Psoas muscle (tissue), 8 donors: ENCODE measurements around the gene IGF1R. TPM values are rescaled to one million over a fixed set of nuclear protein-coding genes. Genes with fewer than 3 reads are reported as not detected.

Experiments used
- ATAC-seq, 4 donors: fragments of 200-7000 bp; cut with Tn5 transposase; one replicate each; pipeline ENCODE4 v1.9.1; 2020; ENCODE audit warnings: moderate library complexity in 3 of 4, mild to moderate bottlenecking in 2 of 4
- DNase-seq, 2 donors: peaks; one replicate each; pipeline ENCODE4 v3.0.0-alpha.2; 2020
- H3K27ac ChIP-seq: fragments of 200-600 bp; one replicate; pipeline ENCODE4 v1.8.0; 2022
- H3K27me3 ChIP-seq, 3 donors: fragments of 200-600 bp in 1 of 3; one replicate each; pipeline versions ENCODE4 v1.6.1 to v1.8.0; 2013 to 2022; ENCODE audit warnings: low read length in 2 of 3, mild to moderate bottlenecking in 2 of 3, moderate library complexity in 1 of 3; ENCODE audit not compliant: insufficient read depth in 3 of 3
- H3K36me3 ChIP-seq, 2 donors: fragments of 200-600 bp in 1 of 2; one replicate each; pipeline versions ENCODE4 v1.6.1 to v1.8.0; 2013 to 2022; ENCODE audit warnings: low read depth in 1 of 2, mild to moderate bottlenecking in 1 of 2, moderate library complexity in 1 of 2; ENCODE audit not compliant: insufficient read depth in 1 of 2
- H3K4me1 ChIP-seq: fragments of 200-600 bp; one replicate; pipeline ENCODE4 v1.8.0; 2022
- H3K4me3 ChIP-seq: fragments of 200-600 bp; one replicate; pipeline ENCODE4 v1.8.0; 2022; ENCODE audit warnings: mild to moderate bottlenecking
- H3K9me3 ChIP-seq: fragments of 200-600 bp; one replicate; pipeline ENCODE4 v1.8.0; 2022
- WGBS, 3 donors: extraction: QIAGEN DNeasy Blood & Tissue Kit; methylation state at CpG; one replicate each; pipeline versions ENCODE4 v1.1.6 to v1.1.7; 2013; 5-methylcytosine and 5-hydroxymethylcytosine counted together
- intact Hi-C, 2 donors: fragments of 100-400 bp; cut with DNase I; formaldehyde crosslinking; loops; one replicate each; pipeline versions ENCODE4 v1.11.0 to v1.14.2; 2022
- polyA plus RNA-seq, 3 donors: library from polyadenylated mRNA; stranded (reverse); fragments of 200-250 nt; gene quantifications; one replicate each; pipeline ENCODE4 v1.2.3, GENCODE V29; 2013
- total RNA-seq, 4 donors: library from RNA; stranded (reverse); fragmentation: NEBNext Ultra II Directional in 2 of 4; extraction: Animal tissue kit (Norgen Biotek cat#: 25700) in 2 of 4; gene quantifications; one replicate each; pipeline versions ENCODE4 v1.2.1 to v1.2.4, GENCODE V29; 2021 to 2023
- TF ChIP-seq, protein P1 (sequence below): fragments of 200-600 bp; IDR thresholded peaks from one replicate; pipeline ENCODE4 v1.8.0; 2022; ENCODE audit warnings: antibody characterized with exemption
- donor health status: healthy with polysubstance abuse.
- donor health status: DM: no; HTN: no; CAD: no; lungs with moderate emphysema.
- donor health status: Bipolar disorder and iron deficiency.
- donor health status: healthy.
- donor health status: DM: yes; HTN: yes; CAD: no.
- donor health status: DM: no; HTN: no; CAD: no.
- donor health status: DM: no; HTN: no; CAD: no.
- donor health status: DM: yes; HTN: yes; CAD: no.

Gene IGF1R
- total and polyA plus RNA-seq, 7 donors = 2.1 to 20.4 (median 12.0) TPM

DNA sequence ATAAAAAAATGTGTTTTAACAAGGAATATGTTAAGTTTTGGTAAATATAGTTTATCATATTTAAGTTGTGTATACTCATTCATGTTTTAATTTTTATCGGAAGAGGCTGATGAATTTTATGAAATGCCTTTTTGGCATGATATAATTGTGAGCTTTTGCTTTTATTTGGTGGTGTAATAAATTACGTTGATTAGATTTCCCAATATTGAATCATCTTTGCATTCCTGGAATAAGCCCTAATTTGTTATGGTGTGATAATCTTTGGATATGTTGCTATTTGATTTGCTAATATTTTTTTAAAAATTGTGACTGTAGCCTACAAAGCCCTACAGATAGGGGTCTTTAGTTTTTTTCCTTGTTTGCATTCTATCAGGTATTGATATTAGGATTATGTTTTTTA lies 107.4 kb downstream of the IGF1R start:
- no peak overlapping the region for H3K4me3 ChIP-seq

DNA sequence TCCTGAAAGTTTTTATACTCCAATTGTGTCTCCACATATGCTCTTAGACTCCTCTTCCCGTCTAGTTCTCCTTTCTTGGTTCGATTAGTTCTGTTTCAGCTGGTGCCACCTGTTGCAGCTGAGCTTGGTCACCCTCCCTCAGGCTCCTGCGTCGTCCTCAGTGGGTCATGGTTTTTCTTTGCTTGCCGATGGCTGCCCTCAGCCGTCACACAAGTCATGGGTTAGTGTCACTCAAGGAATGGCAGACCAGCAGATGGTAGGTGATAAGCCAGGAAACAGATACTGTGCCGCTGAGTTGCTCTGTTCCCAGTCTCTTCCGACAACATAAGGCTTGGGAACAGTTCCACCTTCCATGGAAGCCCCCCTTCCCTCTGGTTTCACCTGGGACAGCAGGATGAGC lies 109.9 kb downstream of the IGF1R start:
- ATAC-seq = peak; percentile 69 to 82 (median 74)
- 35 to 67% (median 36%) methylated on average over 8 of the region's 8 CpGs for WGBS, 3 donors
- Histone ChIP-seq H3K36me3 (no peaks in the 10 kb centered on the region), H3K9me3 (no peaks in the 10 kb centered on the region), H3K4me1 (peaks cover 35% of the 10 kb centered on the region), H3K27me3 (no peaks in the 10 kb centered on the region), H3K4me3 (no peak overlapping the region), H3K27ac (peak overlapping the region; percentile 3)
- DNase-seq = no peak
- intact Hi-C loops = no loop called here
- TF ChIP-seq, protein P1, sequence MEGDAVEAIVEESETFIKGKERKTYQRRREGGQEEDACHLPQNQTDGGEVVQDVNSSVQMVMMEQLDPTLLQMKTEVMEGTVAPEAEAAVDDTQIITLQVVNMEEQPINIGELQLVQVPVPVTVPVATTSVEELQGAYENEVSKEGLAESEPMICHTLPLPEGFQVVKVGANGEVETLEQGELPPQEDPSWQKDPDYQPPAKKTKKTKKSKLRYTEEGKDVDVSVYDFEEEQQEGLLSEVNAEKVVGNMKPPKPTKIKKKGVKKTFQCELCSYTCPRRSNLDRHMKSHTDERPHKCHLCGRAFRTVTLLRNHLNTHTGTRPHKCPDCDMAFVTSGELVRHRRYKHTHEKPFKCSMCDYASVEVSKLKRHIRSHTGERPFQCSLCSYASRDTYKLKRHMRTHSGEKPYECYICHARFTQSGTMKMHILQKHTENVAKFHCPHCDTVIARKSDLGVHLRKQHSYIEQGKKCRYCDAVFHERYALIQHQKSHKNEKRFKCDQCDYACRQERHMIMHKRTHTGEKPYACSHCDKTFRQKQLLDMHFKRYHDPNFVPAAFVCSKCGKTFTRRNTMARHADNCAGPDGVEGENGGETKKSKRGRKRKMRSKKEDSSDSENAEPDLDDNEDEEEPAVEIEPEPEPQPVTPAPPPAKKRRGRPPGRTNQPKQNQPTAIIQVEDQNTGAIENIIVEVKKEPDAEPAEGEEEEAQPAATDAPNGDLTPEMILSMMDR = no peak

More for the DNA sequence above, 107.4 kb downstream of the IGF1R start:
- no peak for ATAC-seq
- Histone ChIP-seq H3K36me3 (no peaks in the 10 kb centered on the region), H3K27ac (no peak overlapping the region), H3K27me3 (no peaks in the 10 kb centered on the region), H3K4me1 (peaks cover 33% of the 10 kb centered on the region), H3K9me3 (no peaks in the 10 kb centered on the region)
- TF ChIP-seq, protein P1 = no peak
- no peak for DNase-seq
- 74 to 82% (median 81%) methylated on average over 2 of the region's 2 CpGs for WGBS, 3 donors
- intact Hi-C loops = no loop called here

DNA sequence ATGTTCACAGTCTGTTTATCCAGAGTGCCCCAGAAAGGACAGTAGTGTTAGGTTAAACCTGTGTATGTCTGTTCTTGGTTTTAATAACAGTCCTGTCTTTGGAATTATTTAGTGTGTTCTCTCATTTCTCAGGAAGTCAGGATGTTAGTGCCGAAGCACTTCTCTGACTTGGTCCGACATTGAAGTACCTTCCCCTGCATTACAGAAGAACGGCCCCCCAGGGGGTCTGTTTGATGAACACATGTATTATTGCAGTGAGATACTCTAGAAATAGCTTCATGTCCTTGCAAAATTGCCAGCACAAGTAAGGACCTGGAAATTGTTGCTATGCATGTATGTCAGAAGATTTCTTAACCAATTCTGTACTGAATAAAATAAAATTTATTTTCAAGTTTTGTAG lies 110.9 kb downstream of the IGF1R start:
- WGBS, 3 donors = 65 to 85% (median 80%) methylated on average over 3 of the region's 3 CpGs
- intact Hi-C loops = no loop called here
- TF ChIP-seq, protein P1 = no peak

DNA sequence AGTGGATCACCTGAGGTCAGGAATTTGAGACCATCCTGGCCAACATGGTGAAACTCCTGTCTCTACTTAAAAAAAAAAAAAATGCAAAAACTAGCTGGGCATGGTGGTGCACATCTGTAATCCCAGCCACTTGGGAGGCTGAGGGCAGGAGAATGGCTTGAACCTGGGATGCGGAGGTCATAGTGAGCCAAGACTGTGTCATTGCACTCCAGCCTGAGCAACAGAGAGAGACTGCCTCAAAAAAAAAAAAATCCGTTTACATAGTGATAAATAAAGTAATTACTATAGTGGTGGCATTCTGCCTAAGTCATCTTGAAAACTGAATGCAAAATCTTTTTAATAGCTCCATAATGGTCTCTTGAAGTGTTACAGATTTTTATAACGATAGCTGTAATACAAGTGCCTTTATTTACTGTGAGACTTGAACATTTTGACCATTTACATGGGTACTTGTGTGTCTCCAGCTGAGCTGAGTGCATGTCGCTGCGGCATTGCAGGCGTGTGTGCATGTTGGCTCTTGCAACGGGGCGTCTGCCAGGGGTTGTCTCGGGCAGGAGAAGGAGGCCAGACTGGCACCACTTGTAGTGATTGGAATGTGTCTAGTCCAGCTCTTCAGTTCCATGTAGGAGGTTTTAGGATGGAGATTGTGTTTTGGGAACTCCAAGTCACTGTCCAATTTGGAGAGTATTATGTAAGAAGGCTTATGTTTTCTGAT lies 111.9 kb downstream of the IGF1R start:
- no peaks in the 10 kb centered on the region for H3K9me3 ChIP-seq
- DNase-seq (no peak), ATAC-seq (peak; percentile 44 to 72 (median 62))
- H3K36me3 ChIP-seq = no peaks in the 10 kb centered on the region
- H3K27me3 ChIP-seq = no peaks in the 10 kb centered on the region
- WGBS, 3 donors = 30 to 51% (median 41%) methylated on average over 9 of the region's 9 CpGs
- TF ChIP-seq, protein P1 = no peak
- no peak overlapping the region for H3K27ac ChIP-seq
- peaks cover 21% of the 10 kb centered on the region for H3K4me1 ChIP-seq
- no peak overlapping the region for H3K4me3 ChIP-seq
- intact Hi-C loops = loop anchor here in 1 of 2 donors (5.0 kb wide), 1 partner anchor 38 kb away; no protein-coding TSS in a partner anchor

More for the DNA sequence above, 110.9 kb downstream of the IGF1R start:
- no peaks in the 10 kb centered on the region for H3K27me3 ChIP-seq
- no peaks in the 10 kb centered on the region for H3K36me3 ChIP-seq
- peaks cover 26% of the 10 kb centered on the region for H3K4me1 ChIP-seq
- DNase-seq = no peak
- no peak for ATAC-seq
- H3K27ac ChIP-seq = no peak overlapping the region
- H3K4me3 ChIP-seq = no peak overlapping the region
- no peaks in the 10 kb centered on the region for H3K9me3 ChIP-seq
